ENCODE measurements around the gene TCAP. TPM values are rescaled to one million over a fixed set of nuclear protein-coding genes. Genes with fewer than 3 reads are reported as not detected.

The TCAP gene
- total RNA-seq, 1 donor from 2014 or later: 0.98 TPM

DNA sequence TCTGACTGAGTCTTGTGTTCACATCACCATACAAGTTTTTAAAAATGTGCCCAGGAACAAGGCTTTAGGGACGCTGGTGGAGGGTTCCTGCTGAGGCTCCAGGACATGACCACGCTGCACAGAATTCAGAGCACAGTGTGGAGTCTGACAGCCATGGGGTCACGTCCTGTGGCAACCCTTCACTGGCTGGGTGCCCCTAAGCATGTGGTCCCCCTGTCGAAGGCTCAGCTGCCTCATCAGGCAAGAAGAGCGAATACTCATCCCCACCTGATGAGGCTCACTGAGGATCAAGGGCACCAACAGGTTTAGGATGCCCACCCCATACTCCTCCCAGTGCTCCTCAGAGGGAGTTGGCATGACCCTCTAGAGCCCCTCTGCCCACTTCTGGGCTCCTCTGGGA is 9.0 kb downstream of the TCAP start:
- peaks cover 3% of the 10 kb centered on the region for H3K4me1 Mint-ChIP-seq (ENCODE audit: low read depth, unreplicated experiment)
- Histone ChIP-seq H3K4me1 (ENCODE audit: insufficient read depth, low read length) (no peaks in the 10 kb centered on the region), H3K4me2 (ENCODE audit: low read length) (no peak overlapping the region), H3K27me3 (ENCODE audit: insufficient read depth, low read length) (peaks cover 15% of the 10 kb centered on the region), H3K4me3 (ENCODE audit: insufficient read depth, low read depth, low read length) (no peak overlapping the region), H3K36me3 (ENCODE audit: insufficient read depth, low read length) (no peaks in the 10 kb centered on the region), H3K9ac (ENCODE audit: low read length) (no peak overlapping the region), H4K20me1 (ENCODE audit: insufficient read depth, low read length) (no peaks in the 10 kb centered on the region), H3K9me3 (ENCODE audit: insufficient read depth, low read depth, low read length) (no peaks in the 10 kb centered on the region), H2AFZ (ENCODE audit: low read depth, low read length) (no peak overlapping the region), H3K27ac (ENCODE audit: low read depth, low read length) (no peak overlapping the region), H3K79me2 (ENCODE audit: insufficient read depth, low read length) (no peaks in the 10 kb centered on the region)
- H3K27ac Mint-ChIP-seq (ENCODE audit: unreplicated experiment): no peak overlapping the region
- FAIRE-seq (no peak), DNase-seq (ENCODE audit: low read depth) (no peak)
- H3K9me3 Mint-ChIP-seq (ENCODE audit: unreplicated experiment): no peaks in the 10 kb centered on the region
- TF ChIP-seq, protein P1, sequence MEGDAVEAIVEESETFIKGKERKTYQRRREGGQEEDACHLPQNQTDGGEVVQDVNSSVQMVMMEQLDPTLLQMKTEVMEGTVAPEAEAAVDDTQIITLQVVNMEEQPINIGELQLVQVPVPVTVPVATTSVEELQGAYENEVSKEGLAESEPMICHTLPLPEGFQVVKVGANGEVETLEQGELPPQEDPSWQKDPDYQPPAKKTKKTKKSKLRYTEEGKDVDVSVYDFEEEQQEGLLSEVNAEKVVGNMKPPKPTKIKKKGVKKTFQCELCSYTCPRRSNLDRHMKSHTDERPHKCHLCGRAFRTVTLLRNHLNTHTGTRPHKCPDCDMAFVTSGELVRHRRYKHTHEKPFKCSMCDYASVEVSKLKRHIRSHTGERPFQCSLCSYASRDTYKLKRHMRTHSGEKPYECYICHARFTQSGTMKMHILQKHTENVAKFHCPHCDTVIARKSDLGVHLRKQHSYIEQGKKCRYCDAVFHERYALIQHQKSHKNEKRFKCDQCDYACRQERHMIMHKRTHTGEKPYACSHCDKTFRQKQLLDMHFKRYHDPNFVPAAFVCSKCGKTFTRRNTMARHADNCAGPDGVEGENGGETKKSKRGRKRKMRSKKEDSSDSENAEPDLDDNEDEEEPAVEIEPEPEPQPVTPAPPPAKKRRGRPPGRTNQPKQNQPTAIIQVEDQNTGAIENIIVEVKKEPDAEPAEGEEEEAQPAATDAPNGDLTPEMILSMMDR (IDR thresholded peaks at IDR 0.05; ENCODE audit: insufficient read depth, low read depth, low read length): no peak
- no peak for TF ChIP-seq EZH2 (IDR thresholded peaks at IDR 0.05; ENCODE audit: insufficient read depth, low read length)
- H3K36me3 Mint-ChIP-seq (ENCODE audit: low read depth, unreplicated experiment): peaks cover 3% of the 10 kb centered on the region
- H3K4me3 Mint-ChIP-seq (ENCODE audit: unreplicated experiment): no peak overlapping the region
- peaks cover 47% of the 10 kb centered on the region for H3K27me3 Mint-ChIP-seq (ENCODE audit: low read depth, unreplicated experiment)

DNA sequence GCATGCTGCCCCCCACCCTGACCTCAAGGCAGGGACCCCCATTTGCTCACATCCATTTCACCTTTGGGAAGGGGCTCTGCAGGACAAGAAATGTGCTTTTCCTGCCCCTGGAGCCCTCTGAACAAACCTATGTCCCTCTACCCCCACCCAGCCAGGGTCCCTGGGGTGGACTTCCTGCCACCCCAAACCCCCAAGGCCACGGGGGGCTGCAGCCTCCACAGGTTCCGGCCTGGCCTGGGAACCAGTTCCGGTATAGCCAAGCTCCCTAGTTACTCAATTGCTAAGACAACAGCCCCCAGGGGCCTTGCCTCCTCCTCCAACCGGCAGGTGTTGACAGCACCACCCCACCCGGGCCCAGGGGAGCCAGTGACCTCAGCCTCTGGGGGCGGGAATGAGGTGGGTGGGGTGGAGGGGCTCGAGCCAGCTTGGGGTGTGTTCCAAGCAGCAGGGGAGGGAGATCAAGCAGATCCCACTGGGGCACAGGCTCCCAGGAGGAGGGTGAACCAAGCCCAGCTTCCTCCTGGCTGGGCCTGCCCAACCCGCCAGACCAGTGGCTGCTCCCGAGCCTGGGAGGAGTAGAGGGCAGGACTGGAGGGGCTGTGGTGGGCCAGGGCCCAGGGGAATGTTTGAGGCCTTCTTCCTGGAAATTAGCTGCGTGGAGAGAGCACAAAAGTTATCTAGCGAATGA is 9.7 kb downstream of the TCAP start:
- no peak overlapping the region for H3K4me3 Mint-ChIP-seq (ENCODE audit: unreplicated experiment)
- peaks cover 15% of the 10 kb centered on the region for H3K27me3 ChIP-seq (ENCODE audit: insufficient read depth, low read length)
- no peaks in the 10 kb centered on the region for H3K79me2 ChIP-seq (ENCODE audit: insufficient read depth, low read length)
- no peak overlapping the region for H3K27ac ChIP-seq (ENCODE audit: low read depth, low read length)
- peaks cover 43% of the 10 kb centered on the region for H3K27me3 Mint-ChIP-seq (ENCODE audit: low read depth, unreplicated experiment)
- no peaks in the 10 kb centered on the region for H3K4me1 ChIP-seq (ENCODE audit: insufficient read depth, low read length)
- no peak for DNase-seq (ENCODE audit: low read depth)
- TF ChIP-seq, protein P1 (IDR thresholded peaks at IDR 0.05; ENCODE audit: insufficient read depth, low read depth, low read length): no peak
- TF ChIP-seq EZH2 (IDR thresholded peaks at IDR 0.05; ENCODE audit: insufficient read depth, low read length): no peak
- H3K9me3 ChIP-seq (ENCODE audit: insufficient read depth, low read depth, low read length): no peaks in the 10 kb centered on the region
- H3K36me3 ChIP-seq (ENCODE audit: insufficient read depth, low read length): no peaks in the 10 kb centered on the region
- no peak overlapping the region for H3K27ac Mint-ChIP-seq (ENCODE audit: unreplicated experiment)
- H3K4me3 ChIP-seq (ENCODE audit: insufficient read depth, low read depth, low read length): no peak overlapping the region
- H3K9ac ChIP-seq (ENCODE audit: low read length): no peak overlapping the region
- H4K20me1 ChIP-seq (ENCODE audit: insufficient read depth, low read length): no peaks in the 10 kb centered on the region
- peaks cover 3% of the 10 kb centered on the region for H3K4me1 Mint-ChIP-seq (ENCODE audit: low read depth, unreplicated experiment)
- no peak overlapping the region for H2AFZ ChIP-seq (ENCODE audit: low read depth, low read length)
- no peaks in the 10 kb centered on the region for H3K9me3 Mint-ChIP-seq (ENCODE audit: unreplicated experiment)
- H3K4me2 ChIP-seq (ENCODE audit: low read length): no peak overlapping the region
- peaks cover 6% of the 10 kb centered on the region for H3K36me3 Mint-ChIP-seq (ENCODE audit: low read depth, unreplicated experiment)
- FAIRE-seq: no peak

DNA sequence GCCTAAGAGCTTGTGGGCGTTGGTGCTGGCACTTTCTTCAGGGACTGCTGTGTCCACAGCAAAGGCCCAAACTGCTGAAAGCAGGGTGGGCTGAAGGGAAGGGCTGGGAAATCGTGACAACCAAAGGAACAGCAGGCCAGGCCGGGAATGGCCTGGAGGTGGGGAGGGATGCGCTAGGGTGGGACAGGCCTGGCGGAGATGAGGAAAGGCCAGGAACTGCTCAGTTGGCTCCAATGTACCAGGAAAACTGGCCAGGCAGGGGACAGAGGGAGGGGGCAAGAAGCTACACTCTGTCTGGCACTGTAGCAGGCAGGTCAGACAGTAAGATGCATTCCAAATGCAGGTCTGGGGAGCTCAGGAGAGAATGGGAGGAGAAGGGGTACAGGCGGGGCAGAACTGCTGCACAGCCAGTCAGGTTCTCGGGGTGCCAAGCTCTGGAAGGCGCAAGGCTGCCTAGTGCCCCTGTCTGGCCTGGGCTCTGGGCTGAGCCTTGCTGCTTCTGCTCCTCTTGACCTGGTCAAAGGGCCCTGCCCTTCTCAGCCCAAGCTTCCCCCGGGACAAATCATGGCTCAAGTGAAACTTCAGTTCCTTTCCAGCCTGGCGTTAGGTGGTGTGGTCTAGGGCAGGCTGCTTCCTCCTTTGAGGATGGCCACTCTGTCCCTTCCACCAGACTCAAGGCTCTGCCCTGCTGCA is 10.4 kb downstream of the TCAP start:
- Histone ChIP-seq H3K79me2 (ENCODE audit: insufficient read depth, low read length) (no peaks in the 10 kb centered on the region), H3K9ac (ENCODE audit: low read length) (no peak overlapping the region), H3K4me3 (ENCODE audit: insufficient read depth, low read depth, low read length) (no peak overlapping the region), H3K36me3 (ENCODE audit: insufficient read depth, low read length) (no peaks in the 10 kb centered on the region), H3K27ac (ENCODE audit: low read depth, low read length) (no peak overlapping the region), H3K4me2 (ENCODE audit: low read length) (no peak overlapping the region), H3K27me3 (ENCODE audit: insufficient read depth, low read length) (peaks cover 15% of the 10 kb centered on the region), H3K9me3 (ENCODE audit: insufficient read depth, low read depth, low read length) (no peaks in the 10 kb centered on the region), H2AFZ (ENCODE audit: low read depth, low read length) (no peak overlapping the region), H4K20me1 (ENCODE audit: insufficient read depth, low read length) (no peaks in the 10 kb centered on the region), H3K4me1 (ENCODE audit: insufficient read depth, low read length) (no peaks in the 10 kb centered on the region)
- peaks cover 7% of the 10 kb centered on the region for H3K36me3 Mint-ChIP-seq (ENCODE audit: low read depth, unreplicated experiment)
- peaks cover 3% of the 10 kb centered on the region for H3K4me1 Mint-ChIP-seq (ENCODE audit: low read depth, unreplicated experiment)
- DNase-seq (ENCODE audit: low read depth) (no peak), FAIRE-seq (no peak)
- TF ChIP-seq, protein P1 (IDR thresholded peaks at IDR 0.05; ENCODE audit: insufficient read depth, low read depth, low read length): no peak
- TF ChIP-seq EZH2 (IDR thresholded peaks at IDR 0.05; ENCODE audit: insufficient read depth, low read length): no peak
- H3K9me3 Mint-ChIP-seq (ENCODE audit: unreplicated experiment): no peaks in the 10 kb centered on the region
- no peak overlapping the region for H3K4me3 Mint-ChIP-seq (ENCODE audit: unreplicated experiment)
- peaks cover 41% of the 10 kb centered on the region for H3K27me3 Mint-ChIP-seq (ENCODE audit: low read depth, unreplicated experiment)
- no peak overlapping the region for H3K27ac Mint-ChIP-seq (ENCODE audit: unreplicated experiment)

All from astrocyte (in vitro differentiated cells and primary cell).